HTERT RPE-1 (cell line): ENCODE data around the gene NRP1.

Experiments used
- in situ Hi-C: fragments of 300-500 bp; cut with MboI; formaldehyde crosslinking; loops from 4 replicates; pipeline ENCODE4 v1.14.3; 2020; ENCODE audit warnings: low sequenced_read_pairs

NRP1 gene

GRCh38 chr10:33133557-33133956, 200.9 kb downstream of the NRP1 start:
- in situ Hi-C loops, result no loop called here

GRCh38 chr10:33132626-33133025, 201.8 kb downstream of the NRP1 start:
- in situ Hi-C loops, result no loop called here

DNA sequence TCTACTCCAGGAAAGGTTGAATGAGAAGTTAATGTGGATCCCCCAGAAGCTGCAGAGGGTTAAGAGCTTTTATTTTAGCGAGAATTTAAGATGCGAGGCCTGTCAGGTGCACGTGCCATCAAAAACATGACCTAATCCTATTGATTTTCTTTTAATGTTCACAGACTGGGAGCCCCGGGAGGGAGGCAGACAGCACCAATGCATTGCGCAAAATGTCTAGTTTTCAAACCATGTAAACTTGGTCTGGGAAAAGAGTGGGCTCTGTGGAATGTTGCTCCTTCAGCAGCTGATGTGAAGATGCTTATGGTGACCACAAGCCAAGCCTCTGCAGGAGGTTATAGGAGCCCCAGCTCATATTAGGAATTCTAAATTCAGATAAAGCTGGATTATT, 204.5 kb downstream of the NRP1 start:
- in situ Hi-C loops, result no loop called here

DNA sequence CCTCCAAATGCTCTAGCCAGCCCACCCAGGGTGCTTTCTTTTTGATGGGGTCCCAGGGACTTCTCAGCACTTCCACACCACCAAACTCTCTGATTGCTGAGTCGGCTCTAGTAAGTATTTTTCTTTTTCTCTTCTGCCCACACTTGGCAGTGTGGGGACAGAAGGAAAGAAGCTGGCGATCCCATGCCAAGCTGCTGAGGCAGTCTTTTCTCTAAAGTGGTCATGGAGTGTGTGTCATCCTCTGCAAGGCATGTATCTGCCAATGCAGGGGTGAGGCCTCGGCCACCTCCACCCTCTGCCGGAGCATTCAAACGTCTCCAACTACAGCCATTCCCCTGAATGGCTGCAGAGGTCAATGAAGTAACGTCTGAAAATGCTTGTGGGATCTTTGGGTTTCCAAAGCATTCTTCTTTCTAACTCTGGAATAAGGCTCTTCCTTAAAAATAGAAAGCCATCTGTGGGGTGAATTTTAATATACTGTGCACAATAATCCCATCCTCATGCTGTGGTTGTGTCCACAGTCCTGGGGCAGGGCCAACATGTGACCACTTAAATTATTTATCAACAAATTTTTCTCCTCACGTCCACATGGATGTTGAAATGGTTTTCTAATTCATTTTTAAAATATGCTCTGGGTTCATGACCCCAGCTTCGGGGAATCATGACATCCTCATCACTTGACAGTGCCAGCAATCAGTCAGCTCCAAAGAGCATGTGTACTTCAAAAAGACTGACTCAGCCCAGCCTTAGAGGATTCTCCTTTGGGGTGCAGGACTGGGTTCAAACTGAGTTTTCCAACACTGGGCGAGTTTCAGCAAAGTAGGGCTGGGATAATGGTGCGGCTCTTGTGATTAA, 205.1 kb downstream of the NRP1 start:
- in situ Hi-C loops, result no loop called here

DNA sequence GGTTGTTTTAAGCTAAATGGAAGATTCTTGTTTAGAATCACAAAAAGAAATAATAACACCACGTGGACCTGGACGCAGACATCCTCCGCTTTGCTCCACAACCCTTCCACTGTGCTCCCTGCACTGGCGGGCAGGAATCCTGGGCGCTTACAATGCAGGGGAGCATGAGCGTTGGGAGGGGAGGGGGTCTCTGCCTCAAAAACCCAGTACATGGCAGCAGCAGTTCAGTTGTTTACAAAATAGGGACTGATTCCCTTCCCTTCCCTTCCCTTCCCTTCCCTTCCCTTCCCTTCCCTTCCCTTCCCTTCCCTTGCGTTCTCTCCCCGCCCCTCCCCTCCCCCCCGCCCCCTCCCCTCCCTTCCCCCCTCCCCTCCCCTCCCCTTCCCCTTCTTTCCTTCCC, 206.8 kb downstream of the NRP1 start:
- in situ Hi-C loops, result no loop called here
